ENCODE measurements around the gene BCAR3.

The BCAR3 gene

DNA sequence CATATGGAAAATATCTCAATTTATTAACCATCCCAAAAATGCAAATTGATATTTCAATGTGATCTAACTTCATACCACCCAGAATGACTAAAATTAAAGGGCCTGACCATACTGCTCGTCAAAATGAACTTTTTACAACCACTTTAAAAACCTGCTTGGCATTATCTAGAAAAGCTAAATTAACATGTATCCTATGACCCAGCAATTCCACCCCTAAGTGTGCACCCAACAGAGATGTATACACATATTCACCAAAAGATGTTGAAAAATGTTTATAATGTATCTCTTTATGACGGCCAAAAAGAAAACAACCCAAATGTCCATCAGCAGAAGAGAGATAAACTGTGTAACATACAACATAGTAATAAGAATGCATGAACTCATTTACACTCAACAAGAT lies 1.6 kb upstream of the BCAR3 start:
- Histone ChIP-seq H3K9ac (ENCODE audit: low read length) (no peak overlapping the region), H3K18ac (ENCODE audit: low read depth in 1 of 2, low read length in 2 of 2) (no peak overlapping the region), H2BK5ac (ENCODE audit: low read depth, low read length, poor library complexity, severe bottlenecking) (no peak overlapping the region), H2BK12ac (ENCODE audit: low read length in 2 of 2) (no peak overlapping the region), H3K4me3 (ENCODE audit: insufficient read depth in 1 of 2, low read depth in 1 of 2, low read length in 2 of 2) (no peak overlapping the region), H2AK5ac (ENCODE audit: low read length, severe bottlenecking) (no peak overlapping the region), H2BK120ac (ENCODE audit: low read depth, low read length) (no peak overlapping the region), H3K9me3 (ENCODE audit: control insufficient read depth, low read length) (no peaks in the 10 kb centered on the region), H3K36me3 (ENCODE audit: control insufficient read depth in 1 of 2, insufficient read depth in 2 of 2, low read depth in 1 of 2, low read length in 2 of 2) (peaks cover 0 to 11% of the 10 kb centered on the region in 2 experiments), H3K79me1 (replicated peaks; ENCODE audit: low read length, poor library complexity, severe bottlenecking) (no peaks in the 10 kb centered on the region), H3K4me1 (ENCODE audit: control insufficient read depth, insufficient read depth, low read depth, low read length) (peaks cover 8% of the 10 kb centered on the region), H3K27ac (ENCODE audit: low read length, poor library complexity, severe bottlenecking) (no peak overlapping the region), H3K23ac (ENCODE audit: low read length in 2 of 2) (no peak overlapping the region), H3K14ac (ENCODE audit: low read length in 2 of 2) (no peak overlapping the region), H2AFZ (ENCODE audit: low read depth, low read length) (no peak overlapping the region), H4K91ac (ENCODE audit: low read length) (no peak overlapping the region), H3K4me2 (ENCODE audit: low read length, poor library complexity, severe bottlenecking) (no peak overlapping the region), H3K27me3 (ENCODE audit: control insufficient read depth in 1 of 2, insufficient read depth in 1 of 2, low read length in 2 of 2) (no peaks in the 10 kb centered on the region), H2BK15ac (ENCODE audit: low read depth, poor library complexity, severe bottlenecking) (no peak overlapping the region), H4K8ac (ENCODE audit: low read length) (no peak overlapping the region), H3K4ac (ENCODE audit: low read depth in 1 of 2, low read length in 2 of 2) (no peak overlapping the region)
- WGBS: 90% methylated on average over 1 of the region's 2 CpGs
- no peak for DNase-seq

DNA sequence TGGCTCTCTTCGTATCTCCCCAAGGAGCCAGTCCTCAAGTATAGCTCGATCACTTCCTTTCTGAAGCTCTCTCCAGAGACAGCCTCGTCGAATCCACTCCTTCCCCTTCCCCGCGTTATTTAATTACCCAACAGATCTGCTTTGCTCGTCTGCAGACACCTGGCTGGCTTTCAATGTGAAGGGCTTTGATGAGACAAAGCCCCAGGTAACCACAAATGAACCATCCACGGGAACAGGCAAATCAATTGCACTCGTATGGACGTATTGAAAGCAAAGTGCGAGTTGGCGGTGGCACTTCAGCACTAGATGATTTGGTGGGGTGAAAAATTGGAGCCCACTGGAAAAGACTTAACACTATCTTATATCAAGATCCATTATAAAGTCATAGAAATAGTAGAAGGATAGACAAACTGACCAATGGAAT lies 364 bp upstream of the BCAR3 start:
- Histone ChIP-seq H3K4me2 (ENCODE audit: low read length, poor library complexity, severe bottlenecking) (peak overlapping the region; percentile 64), H3K27ac (ENCODE audit: low read length, poor library complexity, severe bottlenecking) (peak overlapping the region; percentile 88), H3K23ac (ENCODE audit: low read length in 2 of 2) (peak overlapping the region in 1 of 2 experiments; percentile 2), H2AFZ (ENCODE audit: low read depth, low read length) (peak overlapping the region; percentile 6), H3K4me3 (ENCODE audit: insufficient read depth in 1 of 2, low read depth in 1 of 2, low read length in 2 of 2) (peak overlapping the region; percentile 78 to 93), H3K18ac (ENCODE audit: low read depth in 1 of 2, low read length in 2 of 2) (peak overlapping the region; percentile 75 to 99), H4K8ac (ENCODE audit: low read length) (peak overlapping the region; percentile 72), H3K9ac (ENCODE audit: low read length) (peak overlapping the region; percentile 90), H3K79me1 (replicated peaks; ENCODE audit: low read length, poor library complexity, severe bottlenecking) (no peaks in the 10 kb centered on the region), H2BK5ac (ENCODE audit: low read depth, low read length, poor library complexity, severe bottlenecking) (peak overlapping the region; percentile 60), H2BK12ac (ENCODE audit: low read length in 2 of 2) (peak overlapping the region; percentile 54 to 87), H2BK15ac (ENCODE audit: low read depth, poor library complexity, severe bottlenecking) (peak overlapping the region; percentile 28), H3K36me3 (ENCODE audit: control insufficient read depth in 1 of 2, insufficient read depth in 2 of 2, low read depth in 1 of 2, low read length in 2 of 2) (peaks cover 6 to 23% of the 10 kb centered on the region in 2 experiments), H3K4me1 (ENCODE audit: control insufficient read depth, insufficient read depth, low read depth, low read length) (peaks cover 13% of the 10 kb centered on the region), H4K91ac (ENCODE audit: low read length) (peak overlapping the region; percentile 95), H2BK120ac (ENCODE audit: low read depth, low read length) (peak overlapping the region; percentile 69), H2AK5ac (ENCODE audit: low read length, severe bottlenecking) (no peak overlapping the region), H3K27me3 (ENCODE audit: control insufficient read depth in 1 of 2, insufficient read depth in 1 of 2, low read length in 2 of 2) (no peaks in the 10 kb centered on the region), H3K14ac (ENCODE audit: low read length in 2 of 2) (no peak overlapping the region), H3K9me3 (ENCODE audit: control insufficient read depth, low read length) (no peaks in the 10 kb centered on the region), H3K4ac (ENCODE audit: low read depth in 1 of 2, low read length in 2 of 2) (peak overlapping the region; percentile 51 to 75)
- 0% methylated on average over 8 of the region's 12 CpGs for WGBS
- DNase-seq: no peak

DNA sequence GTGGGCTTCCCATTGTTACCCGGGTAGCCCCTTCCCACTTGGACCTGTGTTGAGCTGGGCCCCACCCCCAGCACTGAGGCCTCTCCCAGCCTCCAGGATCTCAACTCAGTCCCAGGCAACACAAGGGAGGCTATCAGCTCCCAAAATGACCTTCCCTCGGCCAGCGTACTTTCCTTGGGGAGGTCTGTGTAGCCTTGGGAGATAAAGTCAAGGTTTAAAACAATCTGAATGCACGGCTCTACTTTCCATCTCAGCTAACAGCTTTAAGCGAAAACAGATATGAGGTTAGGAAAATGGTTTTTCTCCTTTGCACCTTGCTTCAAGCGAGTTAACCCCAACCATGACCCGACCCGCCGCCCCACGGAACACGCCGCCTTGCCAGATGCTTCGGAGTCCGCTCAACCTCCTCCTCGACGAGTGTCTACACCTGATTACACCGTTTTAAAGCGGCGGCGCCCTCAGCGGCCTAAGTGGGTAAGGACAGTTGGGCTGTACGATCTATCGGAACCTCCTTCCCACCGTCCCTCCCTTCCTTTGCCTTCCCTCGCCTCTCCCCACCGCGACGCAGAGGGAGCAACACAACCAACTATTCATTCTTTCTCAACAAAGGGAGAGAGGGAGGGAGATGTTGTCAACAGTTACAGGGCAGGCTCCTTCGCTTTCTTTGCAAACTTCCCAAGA lies 1.1 kb downstream of the BCAR3 start:
- Histone ChIP-seq H3K4me1 (ENCODE audit: control insufficient read depth, insufficient read depth, low read depth, low read length) (peaks cover 20% of the 10 kb centered on the region), H3K23ac (ENCODE audit: low read length in 2 of 2) (peak overlapping the region in 1 of 2 experiments; percentile 86), H3K4me2 (ENCODE audit: low read length, poor library complexity, severe bottlenecking) (peak overlapping the region; percentile 64), H2BK12ac (ENCODE audit: low read length in 2 of 2) (peak overlapping the region; percentile 38 to 73), H3K9me3 (ENCODE audit: control insufficient read depth, low read length) (no peaks in the 10 kb centered on the region), H4K91ac (ENCODE audit: low read length) (peak overlapping the region; percentile 85), H3K9ac (ENCODE audit: low read length) (peak overlapping the region; percentile 90), H3K14ac (ENCODE audit: low read length in 2 of 2) (peak overlapping the region in 1 of 2 experiments; percentile 75), H2BK15ac (ENCODE audit: low read depth, poor library complexity, severe bottlenecking) (peak overlapping the region; percentile 95), H3K4ac (ENCODE audit: low read depth in 1 of 2, low read length in 2 of 2) (peak overlapping the region; percentile 80 to 81), H3K27me3 (ENCODE audit: control insufficient read depth in 1 of 2, insufficient read depth in 1 of 2, low read length in 2 of 2) (no peaks in the 10 kb centered on the region), H3K4me3 (ENCODE audit: insufficient read depth in 1 of 2, low read depth in 1 of 2, low read length in 2 of 2) (peak overlapping the region; percentile 78 to 93), H3K79me1 (replicated peaks; ENCODE audit: low read length, poor library complexity, severe bottlenecking) (no peaks in the 10 kb centered on the region), H2BK120ac (ENCODE audit: low read depth, low read length) (peak overlapping the region; percentile 69), H4K8ac (ENCODE audit: low read length) (peak overlapping the region; percentile 70), H3K36me3 (ENCODE audit: control insufficient read depth in 1 of 2, insufficient read depth in 2 of 2, low read depth in 1 of 2, low read length in 2 of 2) (peaks cover 12 to 30% of the 10 kb centered on the region in 2 experiments), H3K27ac (ENCODE audit: low read length, poor library complexity, severe bottlenecking) (peak overlapping the region; percentile 89), H2AFZ (ENCODE audit: low read depth, low read length) (no peak overlapping the region), H2AK5ac (ENCODE audit: low read length, severe bottlenecking) (peak overlapping the region; percentile 71), H2BK5ac (ENCODE audit: low read depth, low read length, poor library complexity, severe bottlenecking) (no peak overlapping the region), H3K18ac (ENCODE audit: low read depth in 1 of 2, low read length in 2 of 2) (peak overlapping the region; percentile 94 to 99)
- DNase-seq: peak; percentile 93
- WGBS: under 1% methylated on average over 22 of the region's 29 CpGs

DNA sequence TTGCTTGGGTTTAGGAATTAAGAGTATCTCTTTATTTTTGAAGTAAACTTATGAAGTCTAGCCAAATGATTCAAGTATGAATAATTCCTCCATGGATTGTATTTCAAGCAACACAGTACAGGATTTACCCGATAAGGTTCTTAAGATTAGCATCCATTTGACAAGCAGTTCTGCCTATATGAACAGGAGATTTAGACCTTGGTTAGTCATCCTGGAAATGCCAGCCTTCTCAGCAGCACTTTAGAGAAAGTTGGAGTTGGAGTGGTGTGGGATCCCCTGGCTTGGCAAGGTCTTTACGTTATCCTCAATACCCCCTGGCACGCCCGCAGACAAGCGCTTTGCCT lies 1.6 kb downstream of the BCAR3 start:
- Histone ChIP-seq H3K27ac (ENCODE audit: low read length, poor library complexity, severe bottlenecking) (peak overlapping the region; percentile 89), H3K79me1 (replicated peaks; ENCODE audit: low read length, poor library complexity, severe bottlenecking) (no peaks in the 10 kb centered on the region), H3K4me2 (ENCODE audit: low read length, poor library complexity, severe bottlenecking) (peak overlapping the region; percentile 64), H3K4me3 (ENCODE audit: insufficient read depth in 1 of 2, low read depth in 1 of 2, low read length in 2 of 2) (peak overlapping the region; percentile 78 to 93), H4K91ac (ENCODE audit: low read length) (peak overlapping the region; percentile 85), H3K4ac (ENCODE audit: low read depth in 1 of 2, low read length in 2 of 2) (peak overlapping the region; percentile 67 to 81), H3K9me3 (ENCODE audit: control insufficient read depth, low read length) (no peaks in the 10 kb centered on the region), H2BK120ac (ENCODE audit: low read depth, low read length) (peak overlapping the region; percentile 54), H3K18ac (ENCODE audit: low read depth in 1 of 2, low read length in 2 of 2) (peak overlapping the region; percentile 89), H3K36me3 (ENCODE audit: control insufficient read depth in 1 of 2, insufficient read depth in 2 of 2, low read depth in 1 of 2, low read length in 2 of 2) (peaks cover 12 to 30% of the 10 kb centered on the region in 2 experiments), H3K14ac (ENCODE audit: low read length in 2 of 2) (no peak overlapping the region), H2BK5ac (ENCODE audit: low read depth, low read length, poor library complexity, severe bottlenecking) (no peak overlapping the region), H3K4me1 (ENCODE audit: control insufficient read depth, insufficient read depth, low read depth, low read length) (peaks cover 23% of the 10 kb centered on the region), H3K23ac (ENCODE audit: low read length in 2 of 2) (no peak overlapping the region), H4K8ac (ENCODE audit: low read length) (peak overlapping the region; percentile 70), H3K27me3 (ENCODE audit: control insufficient read depth in 1 of 2, insufficient read depth in 1 of 2, low read length in 2 of 2) (no peaks in the 10 kb centered on the region), H3K9ac (ENCODE audit: low read length) (peak overlapping the region; percentile 90), H2BK15ac (ENCODE audit: low read depth, poor library complexity, severe bottlenecking) (peak overlapping the region; percentile 95), H2AK5ac (ENCODE audit: low read length, severe bottlenecking) (no peak overlapping the region), H2BK12ac (ENCODE audit: low read length in 2 of 2) (peak overlapping the region in 1 of 2 experiments; percentile 38), H2AFZ (ENCODE audit: low read depth, low read length) (no peak overlapping the region)
- 24% methylated on average over 5 of the region's 5 CpGs for WGBS
- DNase-seq: peak; percentile 74

Data from mesenchymal stem cell (in vitro differentiated cells and primary cell).